Tibial nerve (tissue), 4 donors: ENCODE measurements around the gene SLC35B2. TPM values are rescaled to one million over a fixed set of nuclear protein-coding genes. Genes with fewer than 3 reads are reported as not detected.

ENCODE experiments used
- DNase-seq, 2 donors: peaks; one replicate each; pipeline ENCODE4 v3.0.0-alpha.2; 2019; ENCODE audit warnings: low spot score in 2 of 2
- H3K27ac ChIP-seq, 4 donors: fragments of 200-600 bp; sonication (generic) in 3 of 4; one replicate each; pipeline ENCODE4 v1.5.1; 2017 to 2019; ENCODE audit warnings: mild to moderate bottlenecking in 1 of 4
- H3K27me3 ChIP-seq, 2 donors: fragments of 200-600 bp; sonication (generic) in 1 of 2; one replicate each; pipeline versions ENCODE4 v1.5.1 to v1.6.0; 2017 to 2019
- H3K36me3 ChIP-seq, 3 donors: fragments of 200-600 bp; sonication (generic); one replicate each; pipeline ENCODE4 v1.5.1; 2018 to 2019
- H3K4me1 ChIP-seq, 4 donors: fragments of 200-600 bp; sonication (generic) in 3 of 4; one replicate each; pipeline ENCODE4 v1.5.1; 2017 to 2019
- H3K4me3 ChIP-seq, 4 donors: fragments of 200-600 bp; sonication (generic) in 3 of 4; one replicate each; pipeline ENCODE4 v1.5.1; 2017 to 2019; ENCODE audit warnings: mild to moderate bottlenecking in 1 of 4, moderate library complexity in 1 of 4
- H3K9me3 ChIP-seq, 4 donors: fragments of 200-600 bp; sonication (generic) in 3 of 4; one replicate each; pipeline ENCODE4 v1.5.1; 2017 to 2019
- CTCF ChIP-seq, 5 experiments: fragments of 200-600 bp in 3 of 5; fragments of 450-650 bp in 2 of 5; sonication (generic) in 3 of 5; IDR thresholded peaks; one replicate each; pipeline ENCODE4 v1.5.1; 2016 to 2019; ENCODE audit warnings: antibody characterized with exemption in 5 of 5, mild to moderate bottlenecking in 3 of 5, moderate library complexity in 2 of 5
- EP300 ChIP-seq, 2 donors: sonication (generic); formaldehyde crosslinking; IDR thresholded peaks; one replicate each; pipeline ENCODE4 v1.6.1; 2017; ENCODE audit warnings: antibody characterized with exemption in 2 of 2, mild to moderate bottlenecking in 1 of 2
- POLR2A ChIP-seq, 2 donors: fragments of 450-650 bp; IDR thresholded peaks; one replicate each; pipeline ENCODE4 v1.6.1; 2017; ENCODE audit warnings: antibody characterized with exemption in 2 of 2, mild to moderate bottlenecking in 2 of 2, moderate library complexity in 2 of 2
- WGBS, 2 donors: methylation state at CpG; one replicate each; pipeline ENCODE4 v1.1.5; 2018; 5-methylcytosine and 5-hydroxymethylcytosine counted together
- total RNA-seq, 4 donors: library from RNA; depleted of rRNA; stranded (reverse); fragments of >200 nt; gene quantifications; one replicate each; pipeline ENCODE4 v1.1.0, GENCODE V29; 2016

Gene SLC35B2
- total RNA-seq, 4 donors from 2014 or later = 28.0 to 34.1 (median 33.1) TPM

DNA sequence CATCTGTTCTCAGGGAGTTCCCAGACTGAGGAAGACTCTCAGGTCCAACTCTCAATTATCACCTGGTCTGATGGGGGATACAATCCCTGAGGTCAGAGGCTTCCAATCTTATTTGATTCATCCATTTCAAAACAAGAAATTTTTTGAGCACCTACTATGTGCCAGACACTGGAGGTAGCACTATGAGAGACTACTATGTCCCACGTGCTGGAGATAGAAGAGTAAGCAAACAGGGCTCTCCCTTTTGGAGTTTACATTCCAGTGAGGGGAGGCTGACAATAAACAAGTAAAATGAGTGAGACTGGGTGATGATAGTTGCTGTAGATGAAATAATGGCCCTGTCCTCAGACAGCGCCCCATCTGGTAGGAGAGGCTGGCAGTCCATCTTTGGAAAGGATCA is 29.4 kb upstream of the SLC35B2 start:
- WGBS, 2 donors = 54 to 66% methylated on average over 2 of the region's 2 CpGs
- no peaks in the 10 kb centered on the region for H3K4me1 ChIP-seq
- DNase-seq = no peak
- no peak overlapping the region for H3K27ac ChIP-seq
- peaks cover 0 to 40% of the 10 kb centered on the region in 2 donors for H3K27me3 ChIP-seq
- H3K9me3 ChIP-seq = no peaks in the 10 kb centered on the region
- no peak overlapping the region for H3K4me3 ChIP-seq
- H3K36me3 ChIP-seq = peaks cover 0 to 23% (median 0%) of the 10 kb centered on the region in 3 donors
- TF ChIP-seq CTCF (IDR thresholded peaks at IDR 0.05) (no peak), EP300 (IDR thresholded peaks at IDR 0.05) (no peak), POLR2A (IDR thresholded peaks at IDR 0.05) (no peak)

GRCh38 chr6:44286285-44286565 is 28.9 kb upstream of the SLC35B2 start:
- no peak for TF ChIP-seq POLR2A (IDR thresholded peaks at IDR 0.05)
- TF ChIP-seq EP300 (IDR thresholded peaks at IDR 0.05) = no peak
- no peak for TF ChIP-seq CTCF (IDR thresholded peaks at IDR 0.05)
- no peak for DNase-seq
- H3K27me3 ChIP-seq = peaks cover 0 to 35% of the 10 kb centered on the region in 2 donors
- no peak overlapping the region for H3K4me3 ChIP-seq
- 90 to 95% methylated on average over 12 of the region's 12 CpGs for whole genome bisulfite sequencing, 2 donors
- peaks cover 0 to 23% (median 0%) of the 10 kb centered on the region in 3 donors for H3K36me3 ChIP-seq
- H3K4me1 ChIP-seq = no peaks in the 10 kb centered on the region
- no peaks in the 10 kb centered on the region for H3K9me3 ChIP-seq
- no peak overlapping the region for H3K27ac ChIP-seq

- no peak for TF ChIP-seq EP300 (IDR thresholded peaks at IDR 0.05)
- TF ChIP-seq POLR2A (IDR thresholded peaks at IDR 0.05) = no peak
- no peak for TF ChIP-seq CTCF (IDR thresholded peaks at IDR 0.05)
- Histone ChIP-seq H3K4me1 (no peaks in the 10 kb centered on the region), H3K4me3 (no peak overlapping the region), H3K36me3 (peaks cover 0 to 23% (median 0%) of the 10 kb centered on the region in 3 donors), H3K9me3 (no peaks in the 10 kb centered on the region), H3K27ac (no peak overlapping the region), H3K27me3 (peaks cover 0 to 31% of the 10 kb centered on the region in 2 donors)
- WGBS, 2 donors = 79 to 80% methylated on average over 25 of the region's 25 CpGs
- DNase-seq = no peak
Observed at GRCh38 chr6:44285552-44286284, 28.4 kb upstream of the SLC35B2 start.

DNA sequence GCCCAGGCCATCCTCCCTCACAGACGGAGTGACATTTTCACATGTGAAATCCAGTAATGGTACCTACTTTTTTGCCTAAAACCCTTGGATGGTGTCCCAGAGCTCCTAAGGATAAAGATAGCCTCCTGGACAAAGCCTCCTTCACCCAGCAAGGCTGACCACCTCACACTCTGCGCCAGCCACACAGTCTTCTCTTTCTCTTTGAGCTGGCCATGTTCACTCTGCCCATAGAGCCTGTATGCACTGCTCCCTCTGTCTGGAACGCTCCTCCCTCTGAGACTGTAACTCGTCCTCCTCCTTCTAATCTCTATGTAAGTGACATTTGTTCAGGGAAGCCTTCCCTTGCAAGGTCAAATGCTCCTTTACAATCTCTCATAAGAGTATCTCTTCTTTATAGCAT is 27.5 kb upstream of the SLC35B2 start:
- Histone ChIP-seq H3K4me1 (no peaks in the 10 kb centered on the region), H3K4me3 (no peak overlapping the region), H3K36me3 (peaks cover 0 to 23% (median 0%) of the 10 kb centered on the region in 3 donors), H3K9me3 (no peaks in the 10 kb centered on the region), H3K27ac (no peak overlapping the region), H3K27me3 (peaks cover 0 to 22% of the 10 kb centered on the region in 2 donors)
- TF ChIP-seq EP300 (IDR thresholded peaks at IDR 0.05) (no peak), POLR2A (IDR thresholded peaks at IDR 0.05) (no peak), CTCF (IDR thresholded peaks at IDR 0.05) (no peak)
- no peak for DNase-seq
- WGBS, 2 donors = 64 to 66% methylated on average over 4 of the region's 4 CpGs

GRCh38 chr6:44284121-44284520 is 26.8 kb upstream of the SLC35B2 start:
- WGBS, 2 donors = 53 to 56% methylated on average over 2 of the region's 2 CpGs
- no peak for TF ChIP-seq EP300 (IDR thresholded peaks at IDR 0.05)
- no peak for TF ChIP-seq POLR2A (IDR thresholded peaks at IDR 0.05)
- no peak for TF ChIP-seq CTCF (IDR thresholded peaks at IDR 0.05)
- Histone ChIP-seq H3K9me3 (no peaks in the 10 kb centered on the region), H3K4me1 (no peaks in the 10 kb centered on the region), H3K27me3 (peaks cover 0 to 15% of the 10 kb centered on the region in 2 donors), H3K4me3 (no peak overlapping the region), H3K27ac (no peak overlapping the region), H3K36me3 (peaks cover 0 to 23% (median 0%) of the 10 kb centered on the region in 3 donors)
- no peak for DNase-seq
